ENCODE data around the gene ENKD1. TPM values are rescaled to one million over a fixed set of nuclear protein-coding genes. Genes with fewer than 3 reads are reported as not detected.

Gene ENKD1
- total RNA-seq, 1 experiment from 2014 or later = 11.9 TPM

GRCh38 chr16:67661101-67661761, 5.3 kb downstream of the ENKD1 start (continued):
- TF ChIP-seq ZSCAN18 (CRISPR knock-in tag; IDR thresholded peaks at IDR 0.05) = no peak
- TF ChIP-seq NFYB (CRISPR knock-in tag; conservative IDR thresholded peaks at IDR 0.05; ENCODE audit: low read depth) = no peak
- TF ChIP-seq E2F1 (CRISPR knock-in tag; IDR thresholded peaks at IDR 0.05) = no peak
- TF ChIP-seq GABPB1 (CRISPR knock-in tag; IDR thresholded peaks at IDR 0.05) = no peak
- TF ChIP-seq HMGA2 (CRISPR knock-in tag; IDR thresholded peaks at IDR 0.05) = no peak
- TF ChIP-seq GTF2I (CRISPR knock-in tag; conservative IDR thresholded peaks at IDR 0.05) = no peak
- TF ChIP-seq NR3C1 (CRISPR knock-in tag; conservative IDR thresholded peaks at IDR 0.05; ENCODE audit: low read depth) = no peak
- no peak for TF ChIP-seq SMAD4 (CRISPR knock-in tag; IDR thresholded peaks at IDR 0.05)
- TF ChIP-seq PRDM15 (CRISPR knock-in tag; IDR thresholded peaks at IDR 0.05) = peak; percentile 93

- H3K27ac Mint-ChIP-seq = peak within 1 kb of the TSS; percentile 98
- H3K36me3 Mint-ChIP-seq = 0 out of 2 replicates have a peak, but pooled peaks cover 1% of the 10 kb centered on the region
- peaks cover 5% of the 10 kb centered on the region for H3K27me3 Mint-ChIP-seq (ENCODE audit: low read depth)
- ChIA-PET POLR2A (interaction anchor here (1.0 to 2.5 kb wide), 4 partner anchors 12 to 275 kb away, joined by 3 to 9 read pairs (median 4); no protein-coding TSS in a partner anchor), CTCF (interaction anchor here (0.8 to 10.3 kb wide), 22 partner anchors 9 to 404 kb away, joined by 3 to 137 read pairs (median 5); partner anchors contain the start of genes CARMIL2, LCAT, RANBP10 and RIPOR1)
- H3K4me1 Mint-ChIP-seq = peaks cover 19% of the 10 kb centered on the region
- ATAC-seq = peak; percentile 72
- peak; percentile 96 for DNase-seq (ENCODE audit: low spot score)
- H3K9me3 Mint-ChIP-seq = no peaks in the 10 kb centered on the region
- H3K4me3 Mint-ChIP-seq = peak within 1 kb of the TSS; percentile 91
- TF ChIP-seq ERG (CRISPR knock-in tag; IDR thresholded peaks at IDR 0.05) (no peak), USF2 (CRISPR knock-in tag; IDR thresholded peaks at IDR 0.05) (peak; percentile 43), PRRX2 (CRISPR knock-in tag; IDR thresholded peaks at IDR 0.05) (no peak), SP1 (CRISPR knock-in tag; conservative IDR thresholded peaks at IDR 0.05) (peak; percentile 83), NR1H2 (CRISPR knock-in tag; IDR thresholded peaks at IDR 0.05) (no peak), KAT7 (CRISPR knock-in tag; IDR thresholded peaks at IDR 0.05; ENCODE audit: borderline replicate concordance) (no peak), FOXK1 (CRISPR knock-in tag; IDR thresholded peaks at IDR 0.05) (0 out of 2 replicates have a peak, but pooled peaks have one; percentile 8), JAZF1 (CRISPR knock-in tag; IDR thresholded peaks at IDR 0.05) (no peak), HMGXB4 (CRISPR knock-in tag; IDR thresholded peaks at IDR 0.05) (no peak), ZBTB21 (CRISPR knock-in tag; IDR thresholded peaks at IDR 0.05; ENCODE audit: borderline replicate concordance) (peak; percentile 95), PRDM15 (CRISPR knock-in tag; IDR thresholded peaks at IDR 0.05) (no peak)
- TF ChIP-seq, protein P1, sequence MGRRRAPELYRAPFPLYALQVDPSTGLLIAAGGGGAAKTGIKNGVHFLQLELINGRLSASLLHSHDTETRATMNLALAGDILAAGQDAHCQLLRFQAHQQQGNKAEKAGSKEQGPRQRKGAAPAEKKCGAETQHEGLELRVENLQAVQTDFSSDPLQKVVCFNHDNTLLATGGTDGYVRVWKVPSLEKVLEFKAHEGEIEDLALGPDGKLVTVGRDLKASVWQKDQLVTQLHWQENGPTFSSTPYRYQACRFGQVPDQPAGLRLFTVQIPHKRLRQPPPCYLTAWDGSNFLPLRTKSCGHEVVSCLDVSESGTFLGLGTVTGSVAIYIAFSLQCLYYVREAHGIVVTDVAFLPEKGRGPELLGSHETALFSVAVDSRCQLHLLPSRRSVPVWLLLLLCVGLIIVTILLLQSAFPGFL (CRISPR knock-in tag; IDR thresholded peaks at IDR 0.05; ENCODE audit: borderline replicate concordance) = no peak
These were observed 6.0 kb downstream of the ENKD1 start, which contains the start of gene PARD6A for GRCh38 chr16:67660564-67661028. PARD6A (plus strand) TSS chr16:67660960; CDS start chr16:67661039, 79 bp downstream.

Measured in WTC11 (cell line).